HepG2 (cell line): Measurements from ENCODE around the gene P2RX6. TPM values are rescaled to one million over a fixed set of nuclear protein-coding genes. Genes with fewer than 3 reads are reported as not detected.
A peak's percentile ranks its signal among the peaks of the same experiment; 100 is the strongest.

Source experiments
- ARID2 ChIP-seq: sonication (generic); formaldehyde crosslinking; IDR thresholded peaks from 2 replicates; pipeline ENCODE4 v1.8.1; 2022; ENCODE audit warnings: mild to moderate bottlenecking, missing genetic modification reagents, borderline replicate concordance
- CENPBD1 ChIP-seq: sonication (generic); formaldehyde crosslinking; IDR thresholded peaks from 2 replicates; pipeline ENCODE4 v1.8.0; 2022; ENCODE audit warnings: missing genetic modification reagents, low read depth, mild to moderate bottlenecking, borderline replicate concordance
- FOSL2 ChIP-seq: sonication (generic); formaldehyde crosslinking; IDR thresholded peaks from 2 replicates; pipeline ENCODE4 v1.4.0; 2020; ENCODE audit warnings: missing genetic modification reagents
- HNF1A ChIP-seq, 2 experiments: sonication (generic) in 1 of 2; formaldehyde crosslinking in 1 of 2; IDR thresholded peaks; 2 replicates each; pipeline versions ENCODE4 v1.4.0 to v1.6.1; 2016 to 2020; ENCODE audit warnings: borderline replicate concordance in 1 of 2, low read depth in 1 of 2, mild to moderate bottlenecking in 1 of 2, missing genetic modification reagents in 1 of 2
- MAF1 ChIP-seq: sonication (generic); formaldehyde crosslinking; IDR thresholded peaks from 2 replicates; pipeline ENCODE4 v1.5.0; 2020; ENCODE audit warnings: missing genetic modification reagents, borderline replicate concordance
- NFAT5 ChIP-seq: sonication (generic); formaldehyde crosslinking; IDR thresholded peaks from 2 replicates; pipeline ENCODE4 v1.4.0; 2020; ENCODE audit warnings: missing genetic modification reagents
- PAF1 ChIP-seq: IDR thresholded peaks from 2 replicates; pipeline ENCODE4 v1.6.1; 2016; ENCODE audit warnings: missing genetic modification reagents, missing compliant biosample characterization
- ZBTB25 ChIP-seq: IDR thresholded peaks from 2 replicates; pipeline ENCODE4 v1.6.1; 2018; ENCODE audit warnings: missing genetic modification reagents
- ZFP62 ChIP-seq: sonication (generic); formaldehyde crosslinking; IDR thresholded peaks from 2 replicates; pipeline ENCODE4 v1.4.0; 2020; ENCODE audit warnings: missing genetic modification reagents
- ZFP91 ChIP-seq: sonication (generic); formaldehyde crosslinking; IDR thresholded peaks from 2 replicates; pipeline ENCODE4 v1.9.0; 2022; ENCODE audit warnings: missing genetic modification reagents, mild to moderate bottlenecking, borderline replicate concordance
- ZKSCAN5 ChIP-seq: sonication (generic); formaldehyde crosslinking; IDR thresholded peaks from 2 replicates; pipeline ENCODE4 v1.5.1; 2020; ENCODE audit warnings: mild to moderate bottlenecking, missing genetic modification reagents
- ZNF101 ChIP-seq: sonication (generic); formaldehyde crosslinking; IDR thresholded peaks from 2 replicates; pipeline ENCODE4 v1.4.0; 2020; ENCODE audit warnings: mild to moderate bottlenecking, low read depth, missing genetic modification reagents, borderline replicate concordance
- ZNF431 ChIP-seq: sonication (generic); formaldehyde crosslinking; IDR thresholded peaks from 2 replicates; pipeline ENCODE4 v1.9.0; 2022; ENCODE audit warnings: missing genetic modification reagents, low read depth, mild to moderate bottlenecking, borderline replicate concordance
- ZNF546 ChIP-seq: sonication (generic); formaldehyde crosslinking; conservative IDR thresholded peaks from 2 replicates; pipeline ENCODE4 v1.8.1; 2023; ENCODE audit warnings: mild to moderate bottlenecking, missing genetic modification reagents
- ZNF737 ChIP-seq: sonication (generic); formaldehyde crosslinking; IDR thresholded peaks from 2 replicates; pipeline ENCODE4 v1.5.0; 2020; ENCODE audit warnings: missing genetic modification reagents, mild to moderate bottlenecking, borderline replicate concordance
- polyA plus RNA-seq, 8 experiments: library from polyadenylated mRNA; depleted of rRNA in 3 of 8; stranded (reverse) in 7 of 8; unstranded in 1 of 8; fragments of >200 nt; fragmentation: Illumina TruSeq in 4 of 8; extraction: Trizol in 4 of 8; gene quantifications; 2 replicates each; pipeline versions ENCODE4 v1.2.1 to v1.2.3, GENCODE V29; 2011 to 2016; ENCODE audit warnings: low read depth in 4 of 8, missing spikeins in 1 of 8, mixed read lengths in 1 of 8; ENCODE audit not compliant: insufficient read depth in 1 of 8
- total RNA-seq, 5 experiments: library from RNA; depleted of rRNA; stranded (reverse); fragments of >200 nt; fragmentation: Illumina TruSeq; extraction: Trizol; gene quantifications; 2 replicates each; pipeline ENCODE4 v1.2.3, GENCODE V29; 2016; ENCODE audit warnings: low read depth in 1 of 5

The P2RX6 gene
- total and polyA plus RNA-seq, 2 of the 13 experiments (the other 11 are each of a cell fraction or from before 2014, with no cell fraction given), result 0.04 to 0.12 TPM

- 0 out of 2 replicates have a peak, but pooled peaks have one; percentile 18 for TF ChIP-seq ZNF546 (CRISPR knock-in tag)
- TF ChIP-seq MAF1 (CRISPR knock-in tag), result 0 out of 2 replicates have a peak, but pooled peaks have one; percentile 18
- no peak for TF ChIP-seq NFAT5 (CRISPR knock-in tag)
- TF ChIP-seq FOSL2 (CRISPR knock-in tag), result no peak
- TF ChIP-seq ARID2 (CRISPR knock-in tag), result peak; percentile 82; the same call in 1 of the 2 replicates
- TF ChIP-seq CENPBD1, result no peak
- TF ChIP-seq ZNF431 (CRISPR knock-in tag), result no peak
- no peak for TF ChIP-seq ZNF101 (CRISPR knock-in tag)
- TF ChIP-seq ZKSCAN5 (CRISPR knock-in tag), result no peak
- no peak for TF ChIP-seq PAF1
- TF ChIP-seq ZFP91 (CRISPR knock-in tag), result peak; percentile 52; the same call in 1 of the 2 replicates
- no peak for TF ChIP-seq ZBTB25
- TF ChIP-seq ZFP62 (CRISPR knock-in tag), result no peak
- 0 out of 2 replicates have a peak, but pooled peaks have one; percentile 19 for TF ChIP-seq ZNF737
- TF ChIP-seq HNF1A (IDR thresholded peaks at IDR 0.05; ENCODE audit: low read depth), result no peak
- no peak for TF ChIP-seq HNF1A (CRISPR knock-in tag; IDR thresholded peaks at IDR 0.05; ENCODE audit: borderline replicate concordance)
Observed at GRCh38 chr22:21000987-21001600, 13.9 kb upstream of the P2RX6 start (continued).
